Measurements from ENCODE around the gene MAP3K5. TPM values are rescaled to one million over a fixed set of nuclear protein-coding genes. Genes with fewer than 3 reads are reported as not detected.
"Not testable (repeated sequence)": the region's sequence is repeated elsewhere in the genome, so short reads cannot be mapped to it uniquely, and the experiment has no call there.

The MAP3K5 gene
- total RNA-seq, 1 donor from 2014 or later, result 31.2 TPM

GRCh38 chr6:136699358-136699757 is 92.9 kb downstream of the MAP3K5 start:
- H3K9me3 ChIP-seq, result no peaks in the 10 kb centered on the region
- H3K27ac ChIP-seq, result no peak overlapping the region
- H3K36me3 ChIP-seq, result no peaks in the 10 kb centered on the region
- TF ChIP-seq POLR2AphosphoS5 (IDR thresholded peaks at IDR 0.05; ENCODE audit: insufficient read depth in 1 of 2, low read depth in 1 of 2) (no peak), CTCF (IDR thresholded peaks at IDR 0.05) (no peak), POLR2A (IDR thresholded peaks at IDR 0.05) (no peak)
- peaks cover 6% of the 10 kb centered on the region for H3K4me1 ChIP-seq
- no peak overlapping the region for H3K4me3 ChIP-seq
- no peaks in the 10 kb centered on the region for H3K27me3 ChIP-seq
- intact Hi-C loops (cut with DNase I), result no loop called here
- DNase-seq (ENCODE audit: extremely low spot score in 2 of 2), result no peak

GRCh38 chr6:136696783-136697364 is 95.4 kb downstream of the MAP3K5 start:
- intact Hi-C loops (cut with DNase I), result no loop called here
- H3K4me1 ChIP-seq, result peaks cover 6% of the 10 kb centered on the region

GRCh38 chr6:136696238-136696637 is 96.0 kb downstream of the MAP3K5 start:
- H3K4me1 ChIP-seq, result peaks cover 6% of the 10 kb centered on the region
- TF ChIP-seq POLR2AphosphoS5 (IDR thresholded peaks at IDR 0.05; ENCODE audit: insufficient read depth in 1 of 2, low read depth in 1 of 2), result peak in 1 of 2 donors; percentile 86
- no peak for TF ChIP-seq CTCF (IDR thresholded peaks at IDR 0.05)
- no peak for DNase-seq (ENCODE audit: extremely low spot score in 2 of 2)
- H3K4me3 ChIP-seq, result no peak overlapping the region
- no peak overlapping the region for H3K27ac ChIP-seq
- no peaks in the 10 kb centered on the region for H3K9me3 ChIP-seq
- intact Hi-C loops (cut with DNase I), result no loop called here
- H3K27me3 ChIP-seq, result no peaks in the 10 kb centered on the region
- H3K36me3 ChIP-seq, result no peaks in the 10 kb centered on the region

More at GRCh38 chr6:136696783-136697364, 95.4 kb downstream of the MAP3K5 start:
- Histone ChIP-seq H3K4me3 (no peak overlapping the region), H3K27me3 (no peaks in the 10 kb centered on the region), H3K9me3 (no peaks in the 10 kb centered on the region), H3K36me3 (no peaks in the 10 kb centered on the region), H3K27ac (no peak overlapping the region)
- TF ChIP-seq POLR2A (IDR thresholded peaks at IDR 0.05), result no peak
- TF ChIP-seq POLR2AphosphoS5 (IDR thresholded peaks at IDR 0.05; ENCODE audit: insufficient read depth in 1 of 2, low read depth in 1 of 2), result no peak
- no peak for TF ChIP-seq CTCF (IDR thresholded peaks at IDR 0.05)
- no peak for DNase-seq (ENCODE audit: extremely low spot score in 2 of 2)

- Histone ChIP-seq H3K27ac (no peak overlapping the region), H3K9me3 (no peaks in the 10 kb centered on the region), H3K4me3 (no peak overlapping the region), H3K36me3 (no peaks in the 10 kb centered on the region), H3K27me3 (no peaks in the 10 kb centered on the region), H3K4me1 (peaks cover 6% of the 10 kb centered on the region)
- no peak for DNase-seq (ENCODE audit: extremely low spot score in 2 of 2)
- no peak for TF ChIP-seq POLR2A (IDR thresholded peaks at IDR 0.05)
- TF ChIP-seq POLR2AphosphoS5 (IDR thresholded peaks at IDR 0.05; ENCODE audit: insufficient read depth in 1 of 2, low read depth in 1 of 2), result no peak
- no peak for TF ChIP-seq CTCF (IDR thresholded peaks at IDR 0.05)
- intact Hi-C loops (cut with DNase I), result no loop called here
Observed at GRCh38 chr6:136695412-136695811, 96.9 kb downstream of the MAP3K5 start.

- Histone ChIP-seq H3K9me3 (no peaks in the 10 kb centered on the region), H3K4me3 (no peak overlapping the region), H3K4me1 (no peaks in the 10 kb centered on the region), H3K27ac (no peak overlapping the region), H3K36me3 (no peaks in the 10 kb centered on the region), H3K27me3 (no peaks in the 10 kb centered on the region)
- no peak for TF ChIP-seq POLR2AphosphoS5 (IDR thresholded peaks at IDR 0.05; ENCODE audit: insufficient read depth in 1 of 2, low read depth in 1 of 2)
- TF ChIP-seq CTCF (IDR thresholded peaks at IDR 0.05), result no peak
- TF ChIP-seq POLR2A (IDR thresholded peaks at IDR 0.05), result no peak
- intact Hi-C loops (cut with DNase I), result no loop called here
- DNase-seq (ENCODE audit: extremely low spot score in 2 of 2), result no peak
Observed at GRCh38 chr6:136693090-136693489, 99.2 kb downstream of the MAP3K5 start.

- intact Hi-C loops (cut with DNase I); H3K9me3 ChIP-seq; DNase-seq (ENCODE audit: extremely low spot score in 2 of 2); H3K4me3 ChIP-seq; H3K27me3 ChIP-seq; H3K27ac ChIP-seq; H3K4me1 ChIP-seq; H3K36me3 ChIP-seq: not testable (repeated sequence)
Observed at GRCh38 chr6:136687894-136688293, 104.4 kb downstream of the MAP3K5 start.

All from vagina (tissue), 2 donors.